DMS53 treated with DMSO at 0.1 percent for 48 hours (cell line): ENCODE results near the gene SMTNL1.

ENCODE experiments used
- DNase-seq: peaks from one replicate; lab custom pipeline; 2025; ENCODE audit not compliant: unreplicated experiment; lab: John Stamatoyannopoulos, UW

The SMTNL1 gene, protein sequence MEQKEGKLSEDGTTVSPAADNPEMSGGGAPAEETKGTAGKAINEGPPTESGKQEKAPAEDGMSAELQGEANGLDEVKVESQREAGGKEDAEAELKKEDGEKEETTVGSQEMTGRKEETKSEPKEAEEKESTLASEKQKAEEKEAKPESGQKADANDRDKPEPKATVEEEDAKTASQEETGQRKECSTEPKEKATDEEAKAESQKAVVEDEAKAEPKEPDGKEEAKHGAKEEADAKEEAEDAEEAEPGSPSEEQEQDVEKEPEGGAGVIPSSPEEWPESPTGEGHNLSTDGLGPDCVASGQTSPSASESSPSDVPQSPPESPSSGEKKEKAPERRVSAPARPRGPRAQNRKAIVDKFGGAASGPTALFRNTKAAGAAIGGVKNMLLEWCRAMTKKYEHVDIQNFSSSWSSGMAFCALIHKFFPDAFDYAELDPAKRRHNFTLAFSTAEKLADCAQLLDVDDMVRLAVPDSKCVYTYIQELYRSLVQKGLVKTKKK

GRCh38 chr11:57536947-57537619 is at the start of gene SMTNL1:
Gene SMTNL1, plus strand, starts transcription at chr11:57537595. Its CDS starts 5,048 bp downstream, at chr11:57542643.
- no peak for DNase-seq

DNA sequence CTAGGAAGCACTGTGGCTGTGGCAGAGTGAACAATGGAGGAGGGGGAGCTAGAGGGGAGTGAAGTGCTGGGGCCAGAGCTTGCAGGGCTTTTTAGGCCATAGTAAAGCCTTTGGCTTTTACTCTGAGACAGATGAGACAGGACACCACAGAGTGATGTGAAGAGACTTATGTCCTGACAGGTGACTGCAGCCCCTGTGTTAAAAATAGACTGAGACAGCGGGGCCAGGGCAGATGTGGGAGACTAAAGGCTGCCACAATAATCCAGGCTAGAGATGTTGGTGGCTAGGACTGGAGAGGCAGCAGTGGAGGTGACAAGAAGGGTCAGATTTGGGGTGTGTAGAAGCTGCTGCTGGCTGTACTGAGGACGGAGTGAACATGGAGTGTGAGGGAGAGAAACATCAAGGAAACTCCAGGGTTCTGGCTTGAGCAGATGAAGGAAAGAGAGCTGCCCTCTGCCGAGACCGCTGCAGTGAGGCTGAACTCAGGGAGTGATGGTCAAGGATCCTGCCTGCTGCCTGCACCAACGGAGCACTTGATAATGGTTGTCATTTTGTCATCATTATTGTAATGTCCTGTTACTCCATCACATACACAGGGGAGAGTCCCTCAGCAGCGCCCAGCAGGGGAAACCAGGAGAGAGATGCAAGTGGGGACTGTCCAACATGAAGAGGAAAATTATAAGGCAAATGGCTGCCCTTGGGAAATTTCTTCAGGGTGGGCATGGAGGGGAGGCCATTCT is 49.3 kb upstream of the SMTNL1 start:
- no peak for DNase-seq

DNA sequence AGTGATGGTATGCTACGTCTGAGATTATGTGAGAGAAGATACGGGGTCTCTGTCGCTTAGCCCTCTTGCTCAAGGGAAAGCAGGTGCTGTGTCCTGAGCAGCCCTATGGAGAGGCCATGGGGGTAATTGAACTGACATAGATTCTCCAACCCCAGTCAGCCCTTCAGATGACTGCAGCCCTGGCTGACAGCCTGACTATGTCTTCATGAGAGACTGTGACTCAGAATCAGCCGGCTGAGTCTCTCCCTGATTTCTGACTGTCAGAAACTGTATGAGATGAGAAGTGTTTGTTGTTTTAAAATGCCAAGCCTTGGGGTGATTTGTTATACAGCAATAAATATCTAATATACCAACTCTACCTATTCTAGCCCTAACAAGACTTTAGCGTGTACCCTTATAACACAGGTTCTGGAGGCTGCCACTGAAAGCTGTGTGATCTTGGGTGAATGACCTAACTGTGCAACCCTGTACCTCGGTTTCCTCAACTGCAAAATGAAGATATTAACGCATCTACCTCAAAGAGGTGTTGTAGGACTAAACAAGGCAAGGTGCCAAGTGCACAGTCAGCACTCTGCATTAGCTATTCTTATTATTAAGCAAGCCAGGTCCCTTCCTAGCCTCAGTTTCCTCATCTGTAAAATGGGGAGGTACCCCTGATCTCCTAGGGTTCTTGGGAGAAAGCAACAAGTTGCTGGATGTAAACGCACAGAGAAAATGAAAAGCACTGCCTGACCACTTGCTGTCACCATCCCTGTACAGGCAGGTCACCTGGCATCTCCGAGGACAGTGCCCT is 46.7 kb upstream of the SMTNL1 start:
- no peak for DNase-seq

DNA sequence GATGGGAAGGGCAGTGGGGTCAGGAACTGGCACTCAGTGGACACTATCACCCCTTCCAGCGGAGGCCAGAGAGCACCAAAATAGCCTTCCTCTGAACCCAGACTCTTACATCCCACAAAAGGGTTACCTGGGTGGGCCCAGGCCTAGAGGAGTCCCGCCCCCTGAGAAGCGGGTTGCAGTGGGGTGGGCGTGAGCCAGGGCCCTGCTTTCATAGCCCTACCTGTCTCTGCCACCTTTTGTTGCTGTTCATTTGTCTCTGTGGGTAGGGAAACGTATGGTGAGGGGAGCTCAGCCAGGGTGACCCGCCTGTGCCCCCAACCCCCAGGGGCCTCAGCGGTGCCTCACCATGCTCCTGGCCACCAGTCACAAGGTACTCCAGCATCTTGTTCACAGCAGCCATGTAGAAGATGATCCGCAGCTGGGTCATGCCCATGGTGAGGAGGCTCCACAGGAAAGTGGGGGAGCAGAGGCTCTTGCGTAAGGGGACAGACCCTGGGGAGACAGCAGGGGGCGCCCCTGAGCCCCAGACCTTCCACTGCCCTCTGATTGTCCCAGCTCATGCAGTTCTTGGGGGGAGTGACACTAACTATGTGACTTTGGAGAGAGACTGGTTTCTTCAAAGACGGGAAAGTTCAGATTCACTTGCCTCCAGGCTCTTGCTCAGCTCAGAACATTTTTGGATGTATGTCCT is 45.9 kb upstream of the SMTNL1 start:
- no peak for DNase-seq

- DNase-seq: no peak
Observed at GRCh38 chr11:57493507-57494503, 43.6 kb upstream of the SMTNL1 start.

DNA sequence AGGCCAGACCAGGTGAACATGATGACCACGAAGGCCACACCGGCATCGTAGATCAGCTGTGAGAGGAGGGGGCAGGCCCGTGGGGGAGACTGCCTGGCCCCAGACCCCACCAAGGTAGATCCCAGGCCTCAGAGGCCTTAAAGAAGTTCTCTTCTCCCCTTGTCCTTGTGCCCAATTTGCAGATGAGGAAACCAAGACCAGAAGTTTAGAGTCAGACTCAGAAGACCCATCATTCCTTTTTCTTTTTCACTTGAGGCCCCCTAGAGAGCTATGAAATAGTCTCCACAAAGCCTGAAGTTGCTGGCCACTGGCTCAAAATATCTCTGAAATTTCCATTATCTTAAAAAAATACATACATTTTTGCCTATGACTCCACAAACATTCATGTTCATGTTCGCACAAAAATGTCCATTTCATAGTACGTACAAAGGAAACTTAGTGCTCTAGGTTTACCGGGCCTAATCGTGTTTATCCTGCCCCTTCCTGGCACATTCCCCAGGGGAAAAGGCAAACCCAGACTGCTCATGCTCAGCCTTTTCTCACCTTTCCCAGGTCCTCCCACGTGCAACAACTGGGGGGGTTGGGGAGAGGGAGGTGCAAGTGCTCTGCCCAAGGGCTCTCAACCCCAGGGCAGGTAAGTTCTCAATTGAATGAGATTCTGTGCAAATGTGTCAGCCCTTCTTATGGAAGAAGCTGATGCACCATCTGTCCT is 41.1 kb upstream of the SMTNL1 start:
- no peak for DNase-seq

DNA sequence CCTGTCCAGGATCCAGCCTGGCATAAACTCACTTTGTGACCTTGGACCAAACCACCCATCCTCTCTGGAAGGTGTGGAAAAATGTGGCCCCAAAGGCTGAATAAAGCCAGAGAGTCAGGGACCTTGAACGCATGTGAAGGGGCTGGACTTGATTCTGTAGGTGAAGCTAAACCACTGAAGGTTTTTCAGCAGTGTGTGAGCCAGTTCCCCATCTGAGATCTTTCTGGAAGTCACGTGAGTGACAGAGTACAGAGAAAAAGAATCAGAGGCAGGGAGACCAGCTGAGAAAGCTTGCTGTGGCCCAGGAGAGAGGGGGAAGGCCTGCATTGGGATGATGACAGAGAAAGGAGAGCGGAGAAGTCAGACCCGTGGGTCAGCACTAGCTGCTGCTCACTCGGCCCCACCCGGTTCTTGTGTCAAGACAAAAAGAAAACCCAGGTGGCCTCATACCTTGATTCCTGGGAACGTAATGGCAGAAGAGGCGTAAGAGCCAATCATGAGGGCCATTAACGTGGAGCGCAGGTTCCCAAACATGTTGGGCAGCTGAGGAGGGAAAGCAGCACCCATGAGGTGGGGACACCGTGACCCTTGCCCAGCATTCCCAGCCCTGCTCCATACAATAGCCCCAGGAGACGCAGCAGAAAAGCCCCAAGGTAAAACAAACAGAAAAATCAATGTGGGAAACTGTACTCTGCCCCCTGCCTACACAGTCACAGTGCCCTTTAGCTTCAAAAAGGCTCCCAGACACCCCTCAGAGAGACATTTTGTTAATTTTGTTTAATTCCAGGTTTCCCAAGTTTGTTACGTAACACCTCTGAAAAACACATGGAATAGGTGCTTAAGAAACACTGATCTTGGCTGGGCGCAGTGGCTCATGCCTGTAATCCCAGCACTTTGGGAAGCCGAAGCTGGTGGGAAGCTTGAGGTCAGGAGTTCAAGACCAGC is 39.8 kb upstream of the SMTNL1 start:
- DNase-seq: no peak

GRCh38 chr11:57498540-57498939 is 38.9 kb upstream of the SMTNL1 start:
- no peak for DNase-seq

- DNase-seq: no peak
Observed at GRCh38 chr11:57499413-57499982, 37.9 kb upstream of the SMTNL1 start.

GRCh38 chr11:57499983-57500461 is 37.4 kb upstream of the SMTNL1 start:
- no peak for DNase-seq

GRCh38 chr11:57500515-57500914 is 36.9 kb upstream of the SMTNL1 start:
- no peak for DNase-seq

GRCh38 chr11:57500926-57501325 is 36.5 kb upstream of the SMTNL1 start:
- no peak for DNase-seq

DNA sequence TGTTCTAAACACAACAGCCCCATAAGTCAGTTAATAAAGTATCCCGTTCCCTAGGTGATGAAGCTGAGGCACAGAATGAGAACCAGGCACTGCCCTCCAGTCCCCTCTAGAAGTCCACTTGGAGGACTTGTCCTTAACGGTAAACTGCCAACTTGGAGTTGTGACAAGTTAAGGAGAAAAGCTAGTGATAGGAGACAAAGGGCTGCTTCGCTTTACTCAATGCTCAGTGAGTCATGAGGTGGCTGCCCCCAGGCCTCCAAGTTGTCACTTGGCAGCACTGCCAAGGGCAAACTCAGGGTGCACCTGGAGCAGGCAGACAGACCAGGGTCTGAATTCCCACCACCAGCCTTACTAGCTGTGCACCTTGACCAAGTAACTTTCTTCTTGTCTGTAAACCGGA is 35.4 kb upstream of the SMTNL1 start:
- no peak for DNase-seq

DNA sequence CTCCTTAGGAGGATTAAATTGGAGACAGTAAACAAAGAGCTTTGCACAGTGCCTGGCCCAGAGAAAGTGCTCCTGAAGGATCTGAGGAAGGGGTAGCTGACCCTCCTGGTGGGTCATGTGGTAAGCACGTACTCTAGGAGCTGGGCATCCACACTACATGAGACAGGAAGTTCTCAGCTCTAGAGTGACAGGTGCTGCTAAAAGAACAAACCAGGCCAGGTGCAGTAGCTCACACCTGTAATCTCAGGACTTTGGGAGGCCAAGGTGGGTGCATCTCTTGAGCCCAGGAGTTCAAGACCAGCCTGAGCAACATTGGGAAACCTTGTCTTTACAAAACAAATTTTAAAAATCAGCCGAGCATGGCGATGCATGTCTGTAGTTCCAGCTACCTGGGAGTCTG is 35.0 kb upstream of the SMTNL1 start:
- no peak for DNase-seq

DNA sequence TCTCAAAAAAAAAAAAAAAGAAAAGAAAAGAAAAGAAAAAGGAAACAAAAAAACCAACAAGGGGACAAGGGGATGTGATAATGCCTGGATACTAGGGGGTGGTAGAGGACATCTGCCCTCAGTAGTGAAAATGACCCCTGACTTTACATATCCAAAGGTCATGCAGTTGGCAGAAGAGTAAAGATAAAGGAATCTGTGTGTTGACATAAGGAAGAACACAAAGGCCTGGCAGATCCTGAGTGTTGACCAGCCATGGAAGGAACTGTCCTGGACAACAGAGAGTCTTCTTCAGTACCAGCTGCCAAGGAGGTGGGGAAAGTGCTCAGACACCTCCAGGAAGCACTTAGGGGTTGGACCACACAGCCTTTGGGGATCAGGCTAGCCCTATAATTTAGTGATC is 34.5 kb upstream of the SMTNL1 start:
- no peak for DNase-seq

- no peak for DNase-seq
Observed at GRCh38 chr11:57504511-57504910, 32.9 kb upstream of the SMTNL1 start.

GRCh38 chr11:57506522-57506921 is 30.9 kb upstream of the SMTNL1 start:
- DNase-seq: no peak
